IMR-90 (cell line): ENCODE measurements around the gene ZNF836. TPM values are rescaled to one million over a fixed set of nuclear protein-coding genes. Genes with fewer than 3 reads are reported as not detected.

Experiments
- ATAC-seq: fragments of 200-7000 bp; cut with Tn5 transposase; 2 replicates; pipeline ENCODE4 v1.9.1; 2020; ENCODE audit warnings: low read depth, mild to moderate bottlenecking, moderate library complexity
- BruUV-seq: library from RNA; stranded (reverse); fragments of 400-500 nt; replicated peaks from 2 replicates; lab custom pipeline; 2021; lab: Mats Ljungman, UMichigan
- CTCF ChIA-PET: fragments of 300-600 bp; formaldehyde crosslinking; extraction: SDS; loops from one replicate; lab custom pipeline; 2021; ENCODE audit warnings: antibody characterized with exemption; lab: Yijun Ruan, JAX
- POLR2A ChIA-PET: fragments of 300-600 bp; sonication (Branson Sonifier 250); formaldehyde crosslinking; loops from one replicate; lab custom pipeline; 2022; ENCODE audit warnings: antibody characterized with exemption; ENCODE audit not compliant: unreplicated experiment; lab: Charles Lee
- DNase-seq: peaks from one replicate; pipeline ENCODE4 v3.0.0; 2013
- H2AFZ ChIP-seq: replicated peaks from 2 replicates; pipeline ENCODE3; 2013; ENCODE audit warnings: low read length, mild to moderate bottlenecking; ENCODE audit not compliant: poor library complexity
- H2AK5ac ChIP-seq: 2 replicates; pipeline ENCODE4 v1.6.1; 2013; ENCODE audit warnings: low read depth, low read length, inconsistent platforms
- H2AK9ac ChIP-seq: replicated peaks from 2 replicates; pipeline ENCODE3; 2013; ENCODE audit warnings: mild to moderate bottlenecking, low read depth, low read length, moderate library complexity; ENCODE audit not compliant: poor library complexity
- H2BK120ac ChIP-seq: 2 replicates; pipeline ENCODE4 v1.6.1; 2013; ENCODE audit warnings: low read depth, low read length, inconsistent platforms
- H2BK15ac ChIP-seq: 3 replicates; pipeline ENCODE4 v1.6.1; 2013; ENCODE audit warnings: low read depth, low read length, inconsistent platforms
- H2BK20ac ChIP-seq: 2 replicates; pipeline ENCODE4 v1.6.1; 2013; ENCODE audit warnings: low read depth, mild to moderate bottlenecking, inconsistent platforms, low read length, moderate library complexity
- H2BK5ac ChIP-seq: 2 replicates; pipeline ENCODE4 v1.6.1; 2013; ENCODE audit warnings: mild to moderate bottlenecking, low read depth, low read length, inconsistent platforms; ENCODE audit not compliant: poor library complexity, severe bottlenecking
- H3K14ac ChIP-seq: replicated peaks from 2 replicates; pipeline ENCODE4 v1.6.1; 2013; ENCODE audit warnings: low read depth, low read length, inconsistent platforms
- H3K18ac ChIP-seq: 2 replicates; pipeline ENCODE4 v1.6.1; 2013; ENCODE audit warnings: low read depth, low read length, control low read depth
- H3K23ac ChIP-seq: 2 replicates; pipeline ENCODE4 v1.6.1; 2013; ENCODE audit warnings: low read depth, low read length, inconsistent platforms
- H3K27ac ChIP-seq: 2 replicates; pipeline ENCODE4 v1.5.1; 2013; ENCODE audit warnings: mild to moderate bottlenecking, control low read depth, low read length; ENCODE audit not compliant: insufficient read depth
- H3K27me3 ChIP-seq: 2 replicates; pipeline ENCODE4 v1.6.1; 2013; ENCODE audit warnings: low read length; ENCODE audit not compliant: control insufficient read depth, insufficient read depth
- H3K36me3 ChIP-seq: 2 replicates; pipeline ENCODE4 v1.6.1; 2013; ENCODE audit warnings: low read length, mixed read lengths; ENCODE audit not compliant: control insufficient read depth, insufficient read depth
- H3K4ac ChIP-seq: 2 replicates; pipeline ENCODE4 v1.6.1; 2013; ENCODE audit warnings: low read depth, low read length, inconsistent platforms
- H3K4me1 ChIP-seq: 2 replicates; pipeline ENCODE4 v1.6.1; 2013; ENCODE audit warnings: low read length, mixed read lengths; ENCODE audit not compliant: control insufficient read depth, insufficient read depth
- H3K4me2 ChIP-seq: 2 replicates; pipeline ENCODE4 v1.6.1; 2013; ENCODE audit warnings: low read depth, mild to moderate bottlenecking, control low read depth, low read length, moderate library complexity
- H3K4me3 ChIP-seq: 2 replicates; pipeline ENCODE4 v1.5.1; 2013; ENCODE audit warnings: low read depth, mild to moderate bottlenecking, control low read depth, low read length, moderate library complexity; ENCODE audit not compliant: insufficient read depth
- H3K56ac ChIP-seq: 2 replicates; pipeline ENCODE4 v1.6.1; 2013; ENCODE audit warnings: low read length, inconsistent platforms; ENCODE audit not compliant: insufficient read depth; ENCODE audit errors: extremely low read depth
- H3K79me1 ChIP-seq, 2 experiments: 2 replicates each; pipeline ENCODE4 v1.6.1; 2013; ENCODE audit warnings: low read length in 2 of 2, inconsistent platforms in 1 of 2, low read depth in 1 of 2
- H3K9ac ChIP-seq: 2 replicates; pipeline ENCODE4 v1.6.1; 2013; ENCODE audit warnings: low read depth, low read length, control low read depth
- H3K9me1 ChIP-seq: 2 replicates; pipeline ENCODE4 v1.6.1; 2013; ENCODE audit warnings: low read length, inconsistent platforms; ENCODE audit not compliant: insufficient read depth
- H3K9me3 ChIP-seq: 2 replicates; pipeline ENCODE4 v1.6.1; 2013; ENCODE audit warnings: low read length; ENCODE audit not compliant: control insufficient read depth, insufficient read depth
- H4K20me1 ChIP-seq: 2 replicates; pipeline ENCODE4 v1.6.1; 2013; ENCODE audit warnings: low read length, inconsistent platforms; ENCODE audit not compliant: insufficient read depth
- H4K5ac ChIP-seq: 2 replicates; pipeline ENCODE4 v1.6.1; 2013; ENCODE audit warnings: mild to moderate bottlenecking, low read depth, low read length, control low read depth
- H4K8ac ChIP-seq, 2 experiments: 2 replicates each; pipeline ENCODE4 v1.6.1; 2013; ENCODE audit warnings: low read depth in 2 of 2, low read length in 2 of 2, control low read depth in 1 of 2, inconsistent platforms in 1 of 2
- H4K91ac ChIP-seq: 2 replicates; pipeline ENCODE4 v1.6.1; 2013; ENCODE audit warnings: low read depth, low read length, inconsistent platforms; ENCODE audit not compliant: insufficient read depth
- BHLHE40 ChIP-seq: fragments of 150-350 bp; IDR thresholded peaks from 2 replicates; pipeline ENCODE4 v1.6.1; 2016; ENCODE audit warnings: mild to moderate bottlenecking, low read depth, low read length
- CEBPB ChIP-seq: IDR thresholded peaks from 2 replicates; pipeline ENCODE4 v1.6.1; 2012; ENCODE audit warnings: low read depth, low read length, improper control_type of control experiment
- FOS ChIP-seq: fragments of 150-350 bp; IDR thresholded peaks from 2 replicates; pipeline ENCODE4 v1.6.1; 2016; ENCODE audit warnings: low read depth, low read length
- MAFK ChIP-seq: IDR thresholded peaks from 2 replicates; pipeline ENCODE4 v1.6.1; 2012; ENCODE audit warnings: low read depth, low read length, improper control_type of control experiment
- MXI1 ChIP-seq: IDR thresholded peaks from 2 replicates; pipeline ENCODE4 v1.6.1; 2012; ENCODE audit warnings: low read depth, mild to moderate bottlenecking, low read length, moderate library complexity, borderline replicate concordance
- NFE2L2 ChIP-seq: fragments of 150-350 bp; IDR thresholded peaks from 2 replicates; pipeline ENCODE4 v1.6.1; 2016; ENCODE audit warnings: low read depth, mild to moderate bottlenecking, low read length
- POLR2A ChIP-seq: IDR thresholded peaks from 2 replicates; pipeline ENCODE4 v1.6.1; 2012; ENCODE audit warnings: mild to moderate bottlenecking, low read depth, low read length
- RAD21 ChIP-seq: IDR thresholded peaks from 2 replicates; pipeline ENCODE4 v1.6.1; 2012; ENCODE audit warnings: low read length, improper control_type of control experiment
- RCOR1 ChIP-seq: IDR thresholded peaks from 2 replicates; pipeline ENCODE4 v1.6.1; 2012; ENCODE audit warnings: mild to moderate bottlenecking, low read length, improper control_type of control experiment; ENCODE audit not compliant: insufficient replicate concordance
- RFX5 ChIP-seq: IDR thresholded peaks from 2 replicates; pipeline ENCODE4 v1.8.0; 2012; ENCODE audit warnings: low read depth, mild to moderate bottlenecking, low read length, moderate library complexity
- SMC3 ChIP-seq: fragments of 150-350 bp; IDR thresholded peaks from 2 replicates; pipeline ENCODE4 v1.6.1; 2016; ENCODE audit warnings: low read depth, mild to moderate bottlenecking, antibody characterized with exemption, low read length, moderate library complexity
- WGBS, 2 experiments: methylation state at CpG; one replicate each; pipeline versions ENCODE4 v1.1.5 to v1.1.7; 2013; ENCODE audit warnings: missing lambda C conversion rate in 2 of 2; ENCODE audit not compliant: insufficient read length in 1 of 2; ENCODE audit errors: extremely low coverage in 2 of 2; 5-methylcytosine and 5-hydroxymethylcytosine counted together
- dilution Hi-C: fragments of 300-500 bp; cut with HindIII; formaldehyde crosslinking; loops from one replicate; pipeline ENCODE4 v1.14.3; 2018; ENCODE audit warnings: low sequenced_read_pairs; ENCODE audit not compliant: unreplicated experiment
- in situ Hi-C: fragments of 300-500 bp; cut with MboI; formaldehyde crosslinking; loops from 3 replicates; pipeline ENCODE4 v1.14.3; 2019; ENCODE audit warnings: low sequenced_read_pairs, inconsistent platforms, mixed read lengths
- intact Hi-C: fragments of 100-400 bp; cut with micrococcal nuclease; formaldehyde crosslinking; loops from 2 replicates; pipeline ENCODE4 v1.10.0; 2022
- polyA plus RNA-seq, 3 experiments: library from polyadenylated mRNA; depleted of rRNA; stranded (reverse); fragments of >200 nt; gene quantifications; 2 replicates each; pipeline ENCODE4 v1.2.3, GENCODE V29; 2012; ENCODE audit warnings: low replicate concordance in 1 of 3
- total RNA-seq: library from RNA; depleted of rRNA; stranded (reverse); fragments of >200 nt; gene quantifications from 2 replicates; pipeline ENCODE4 v1.2.3, GENCODE V29; 2012
- TF ChIP-seq, protein P1 (sequence below): fragments of 150-350 bp; IDR thresholded peaks from 2 replicates; pipeline ENCODE4 v1.6.1; 2016; ENCODE audit warnings: low read depth, mild to moderate bottlenecking, low read length, moderate library complexity, borderline replicate concordance
- TF ChIP-seq, protein P2 (sequence below): fragments of 150-350 bp; IDR thresholded peaks from 2 replicates; pipeline ENCODE4 v1.6.1; 2017; ENCODE audit warnings: mild to moderate bottlenecking, antibody characterized with exemption, low read length, low read depth
- TF ChIP-seq, protein P3 (sequence below): conservative IDR thresholded peaks from 2 replicates; pipeline ENCODE4 v1.5.1; 2012; ENCODE audit warnings: mild to moderate bottlenecking, low read depth, low read length, improper control_type of control experiment

The ZNF836 gene
- total and polyA plus RNA-seq, 2 of the 4 experiments (the other 2 are of a cell fraction) = 1.1 to 4.1 TPM

DNA sequence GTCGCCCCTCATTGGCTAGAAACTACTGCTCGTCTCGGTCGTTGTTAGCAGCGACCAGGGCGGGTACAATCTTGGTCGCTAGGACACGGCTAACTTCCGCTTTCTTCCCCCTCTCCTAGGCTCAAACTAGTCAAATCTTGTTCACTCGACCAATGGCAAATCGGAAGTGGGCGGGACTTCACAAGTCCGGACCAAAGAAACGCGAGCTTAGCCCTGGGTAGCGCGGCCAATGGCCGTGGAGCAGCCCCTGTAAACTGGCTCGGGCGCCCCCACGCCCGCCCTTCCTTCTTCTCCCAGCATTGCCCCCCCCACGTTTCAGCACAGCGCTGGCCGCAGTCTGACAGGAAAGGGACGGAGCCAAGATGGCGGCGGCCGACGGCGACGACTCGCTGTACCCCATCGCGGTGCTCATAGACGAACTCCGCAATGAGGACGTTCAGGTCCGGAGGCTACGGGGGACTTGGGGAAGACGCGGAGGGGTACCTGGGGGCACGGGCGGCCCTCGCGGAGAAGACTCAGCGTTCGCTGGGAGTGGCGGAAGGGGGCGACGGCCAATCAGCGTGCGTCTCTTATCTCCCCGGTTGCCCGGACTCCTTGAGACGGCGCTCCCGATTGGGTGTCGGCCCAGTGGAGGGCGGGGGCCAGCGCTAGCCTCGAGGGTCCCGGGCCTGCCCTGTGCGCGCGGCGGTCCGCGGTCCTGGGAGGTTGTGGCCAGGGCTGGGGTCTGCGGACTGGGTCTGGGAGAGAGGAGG is 18.5 kb upstream of the ZNF836 start, which contains the start of gene PPP2R1A:
Gene PPP2R1A, plus strand, starts transcription at position 318 of the 752 bp plus-strand sequence. Its CDS starts 45 bp downstream, at position 363.
- peak within 1 kb of the TSS; percentile 97 for H4K91ac ChIP-seq
- no peaks in the 10 kb centered on the region for H3K9me3 ChIP-seq
- peak within 1 kb of the TSS; percentile 100 for H3K14ac ChIP-seq
- peaks cover 19% of the 10 kb centered on the region for H4K20me1 ChIP-seq
- peak within 1 kb of the TSS; percentile 77 to 100 for H4K8ac ChIP-seq
- H2AK5ac ChIP-seq = peak within 1 kb of the TSS; percentile 95
- H3K27ac ChIP-seq = peak within 1 kb of the TSS; percentile 98
- in situ Hi-C loops = no loop called here
- peak within 1 kb of the TSS; percentile 97 for H3K4me2 ChIP-seq
- peaks cover 13% of the 10 kb centered on the region for H3K36me3 ChIP-seq
- peak within 1 kb of the TSS; percentile 82; the same call in 1 of the 3 replicates for H2BK15ac ChIP-seq
- dilution Hi-C loops = no loop called here
- peak within 1 kb of the TSS; percentile 100 for H2AK9ac ChIP-seq
- H3K18ac ChIP-seq = peak within 1 kb of the TSS; percentile 92
- H3K27me3 ChIP-seq = no peaks in the 10 kb centered on the region
- 1% methylated on average over 35 of the region's 70 CpGs; no CpG with 5 or more reads in 1 of the 2 experiments for WGBS, 2 experiments
- H3K4me1 ChIP-seq = peaks cover 7% of the 10 kb centered on the region; the same call in 1 of the 2 replicates
- intact Hi-C loops = loop anchor here (1.0 to 2.0 kb wide), 3 partner anchors 19 to 51 kb away; partner anchors contain the start of genes ZNF616 and ZNF836
- CTCF ChIA-PET = no interaction called here
- peak within 1 kb of the TSS; percentile 97 for H4K5ac ChIP-seq
- H2BK120ac ChIP-seq = peak within 1 kb of the TSS; percentile 96
- H3K56ac ChIP-seq = peak within 1 kb of the TSS; percentile 98
- H2AFZ ChIP-seq = peak within 1 kb of the TSS; percentile 100
- no peak within 1 kb of the TSS for H2BK20ac ChIP-seq
- H3K4me3 ChIP-seq = peak within 1 kb of the TSS; percentile 80
- H3K4ac ChIP-seq = peak within 1 kb of the TSS; percentile 99
- H3K9ac ChIP-seq = peak within 1 kb of the TSS; percentile 97
- no peaks in the 10 kb centered on the region for H3K9me1 ChIP-seq
- peaks cover 0 to 35% of the 10 kb centered on the region in 2 experiments; a peak in 3 of 4 replicates for H3K79me1 ChIP-seq
- POLR2A ChIA-PET = interaction anchor here (0.5 to 0.6 kb wide), 3 partner anchors 9 to 527 kb away, joined by 3 to 4 read pairs (median 3); no protein-coding TSS in a partner anchor
- peak within 1 kb of the TSS; percentile 99 for H3K23ac ChIP-seq
- peak within 1 kb of the TSS; percentile 98 for H2BK5ac ChIP-seq
- ATAC-seq = peak; percentile 89
- DNase-seq = peak; percentile 100
- BruUV-seq = no TSS peak
- no peak for TF ChIP-seq RAD21
- no peak; the same call in 1 of the 2 replicates for TF ChIP-seq NFE2L2
- TF ChIP-seq RFX5 = no peak
- no peak for TF ChIP-seq MAFK
- TF ChIP-seq, protein P1, sequence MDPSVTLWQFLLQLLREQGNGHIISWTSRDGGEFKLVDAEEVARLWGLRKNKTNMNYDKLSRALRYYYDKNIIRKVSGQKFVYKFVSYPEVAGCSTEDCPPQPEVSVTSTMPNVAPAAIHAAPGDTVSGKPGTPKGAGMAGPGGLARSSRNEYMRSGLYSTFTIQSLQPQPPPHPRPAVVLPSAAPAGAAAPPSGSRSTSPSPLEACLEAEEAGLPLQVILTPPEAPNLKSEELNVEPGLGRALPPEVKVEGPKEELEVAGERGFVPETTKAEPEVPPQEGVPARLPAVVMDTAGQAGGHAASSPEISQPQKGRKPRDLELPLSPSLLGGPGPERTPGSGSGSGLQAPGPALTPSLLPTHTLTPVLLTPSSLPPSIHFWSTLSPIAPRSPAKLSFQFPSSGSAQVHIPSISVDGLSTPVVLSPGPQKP = no peak
- TF ChIP-seq POLR2A = peak; percentile 90
- TF ChIP-seq, protein P2, sequence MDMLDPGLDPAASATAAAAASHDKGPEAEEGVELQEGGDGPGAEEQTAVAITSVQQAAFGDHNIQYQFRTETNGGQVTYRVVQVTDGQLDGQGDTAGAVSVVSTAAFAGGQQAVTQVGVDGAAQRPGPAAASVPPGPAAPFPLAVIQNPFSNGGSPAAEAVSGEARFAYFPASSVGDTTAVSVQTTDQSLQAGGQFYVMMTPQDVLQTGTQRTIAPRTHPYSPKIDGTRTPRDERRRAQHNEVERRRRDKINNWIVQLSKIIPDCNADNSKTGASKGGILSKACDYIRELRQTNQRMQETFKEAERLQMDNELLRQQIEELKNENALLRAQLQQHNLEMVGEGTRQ = 0 out of 2 replicates have a peak, but pooled peaks have one; percentile 11
- TF ChIP-seq BHLHE40 = no peak
- no peak for TF ChIP-seq SMC3
- no peak; the same call in 1 of the 2 replicates for TF ChIP-seq MXI1
- TF ChIP-seq RCOR1 = no peak
- TF ChIP-seq, protein P3, sequence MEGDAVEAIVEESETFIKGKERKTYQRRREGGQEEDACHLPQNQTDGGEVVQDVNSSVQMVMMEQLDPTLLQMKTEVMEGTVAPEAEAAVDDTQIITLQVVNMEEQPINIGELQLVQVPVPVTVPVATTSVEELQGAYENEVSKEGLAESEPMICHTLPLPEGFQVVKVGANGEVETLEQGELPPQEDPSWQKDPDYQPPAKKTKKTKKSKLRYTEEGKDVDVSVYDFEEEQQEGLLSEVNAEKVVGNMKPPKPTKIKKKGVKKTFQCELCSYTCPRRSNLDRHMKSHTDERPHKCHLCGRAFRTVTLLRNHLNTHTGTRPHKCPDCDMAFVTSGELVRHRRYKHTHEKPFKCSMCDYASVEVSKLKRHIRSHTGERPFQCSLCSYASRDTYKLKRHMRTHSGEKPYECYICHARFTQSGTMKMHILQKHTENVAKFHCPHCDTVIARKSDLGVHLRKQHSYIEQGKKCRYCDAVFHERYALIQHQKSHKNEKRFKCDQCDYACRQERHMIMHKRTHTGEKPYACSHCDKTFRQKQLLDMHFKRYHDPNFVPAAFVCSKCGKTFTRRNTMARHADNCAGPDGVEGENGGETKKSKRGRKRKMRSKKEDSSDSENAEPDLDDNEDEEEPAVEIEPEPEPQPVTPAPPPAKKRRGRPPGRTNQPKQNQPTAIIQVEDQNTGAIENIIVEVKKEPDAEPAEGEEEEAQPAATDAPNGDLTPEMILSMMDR = no peak
- TF ChIP-seq CEBPB = no peak
- TF ChIP-seq FOS = peak; percentile 25; the same call in 1 of the 2 replicates
